Suppressor macrophage (primary cell): ENCODE measurements around the gene DSCAM.

ENCODE experiments used
- DNase-seq, 4 experiments: peaks; one replicate each; pipeline ENCODE4 v3.0.0-alpha.2; 2020 to 2022

The DSCAM gene

GRCh38 chr21:40699366-40699765 is 147.6 kb downstream of the DSCAM start:
- no peak for DNase-seq

- DNase-seq, result no peak
Observed at GRCh38 chr21:40696246-40696645, 150.7 kb downstream of the DSCAM start.

- no peak for DNase-seq
Observed at GRCh38 chr21:40689840-40690360, 157.1 kb downstream of the DSCAM start.

GRCh38 chr21:40689217-40689616 is 157.7 kb downstream of the DSCAM start:
- DNase-seq, result no peak

- no peak for DNase-seq
Observed at GRCh38 chr21:40688106-40688864, 158.7 kb downstream of the DSCAM start.

- DNase-seq, result no peak
Observed at GRCh38 chr21:40687625-40688024, 159.3 kb downstream of the DSCAM start.

- DNase-seq, result no peak
Observed at GRCh38 chr21:40686526-40686925, 160.4 kb downstream of the DSCAM start.

GRCh38 chr21:40685141-40685540 is 161.8 kb downstream of the DSCAM start:
- no peak for DNase-seq

GRCh38 chr21:40684726-40685125 is 162.2 kb downstream of the DSCAM start:
- DNase-seq, result no peak

- no peak for DNase-seq
Observed at GRCh38 chr21:40683349-40683748, 163.6 kb downstream of the DSCAM start.

GRCh38 chr21:40681164-40681859 is 165.6 kb downstream of the DSCAM start:
- DNase-seq, result no peak

GRCh38 chr21:40680311-40680710 is 166.6 kb downstream of the DSCAM start:
- no peak for DNase-seq

- DNase-seq, result no peak
Observed at GRCh38 chr21:40678681-40679284, 168.2 kb downstream of the DSCAM start.

- no peak for DNase-seq
Observed at GRCh38 chr21:40675017-40675416, 171.9 kb downstream of the DSCAM start.

GRCh38 chr21:40672602-40673001 is 174.4 kb downstream of the DSCAM start:
- no peak for DNase-seq

- no peak for DNase-seq
Observed at GRCh38 chr21:40671716-40672115, 175.2 kb downstream of the DSCAM start.

GRCh38 chr21:40668555-40669275 is 178.2 kb downstream of the DSCAM start:
- no peak for DNase-seq

- no peak for DNase-seq
Observed at GRCh38 chr21:40667967-40668366, 179.0 kb downstream of the DSCAM start.

- DNase-seq, result no peak
Observed at GRCh38 chr21:40662889-40663288, 184.1 kb downstream of the DSCAM start.

GRCh38 chr21:40660461-40660860 is 186.5 kb downstream of the DSCAM start:
- DNase-seq, result no peak

- DNase-seq, result no peak
Observed at GRCh38 chr21:40658311-40658710, 188.6 kb downstream of the DSCAM start.

GRCh38 chr21:40652436-40652835 is 194.5 kb downstream of the DSCAM start:
- DNase-seq, result no peak

- DNase-seq, result no peak
Observed at GRCh38 chr21:40647706-40648105, 199.3 kb downstream of the DSCAM start.
